ENCODE measurements around the gene GPX4. TPM values are rescaled to one million over a fixed set of nuclear protein-coding genes. Genes with fewer than 3 reads are reported as not detected.

Gene GPX4
- total RNA-seq, 8 experiments from 2014 or later = 331 to 509 (median 399) TPM

DNA sequence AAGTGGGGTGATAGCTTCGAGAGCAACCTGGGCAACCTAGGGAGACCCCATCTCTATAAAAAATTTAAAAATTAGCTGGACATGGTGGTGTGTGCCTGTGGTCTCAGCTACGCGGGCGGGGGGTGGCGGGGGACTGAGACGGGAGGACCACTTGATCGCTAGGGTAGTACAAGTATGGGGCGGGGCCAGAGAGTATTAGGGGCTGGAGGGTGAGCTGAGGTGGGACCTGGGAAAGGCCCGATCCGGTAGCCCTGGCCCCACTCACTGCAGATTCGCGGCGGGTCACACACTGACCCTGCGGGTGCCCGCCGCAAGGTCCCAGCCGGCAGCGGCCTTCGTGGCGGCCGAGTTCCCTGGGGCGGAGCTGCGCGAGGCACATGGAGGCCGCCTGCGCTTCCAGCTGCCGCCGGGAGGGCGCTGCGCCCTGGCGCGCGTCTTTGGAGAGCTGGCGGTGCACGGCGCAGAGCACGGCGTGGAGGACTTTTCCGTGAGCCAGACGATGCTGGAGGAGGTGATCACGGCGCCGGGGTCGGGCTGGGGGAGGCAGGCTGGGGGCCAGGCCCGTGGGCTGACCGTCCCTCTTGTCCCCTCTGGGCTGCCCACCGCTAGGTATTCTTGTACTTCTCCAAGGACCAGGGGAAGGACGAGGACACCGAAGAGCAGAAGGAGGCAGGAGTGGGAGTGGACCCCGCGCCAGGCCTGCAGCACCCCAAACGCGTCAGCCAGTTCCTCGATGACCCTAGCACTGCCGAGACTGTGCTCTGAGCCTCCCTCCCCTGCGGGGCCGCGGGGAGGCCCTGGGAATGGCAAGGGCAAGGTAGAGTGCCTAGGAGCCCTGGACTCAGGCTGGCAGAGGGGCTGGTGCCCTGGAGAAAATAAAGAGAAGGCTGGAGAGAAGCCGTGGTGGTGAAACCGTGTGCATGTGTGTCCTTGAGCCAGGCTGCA is 38.9 kb upstream of the GPX4 start:
- in situ Hi-C loops (cut with MboI; ENCODE audit: low pct_unique_long_range_greater_than_20kb in 2 of 9, low sequenced_read_pairs in 9 of 9, unreplicated experiment in 9 of 9) = no loop called here
- peak; percentile 59 to 89 (median 77) for ATAC-seq (replicated peaks in 6 of 8)
- H3K27ac ChIP-seq = no peak overlapping the region
- WGBS, 10 experiments = 0 to 64% (median 40%) methylated on average over 1 to 12 of the region's 60 CpGs; no CpG with 5 or more reads in 4 of the 10 experiments
- no peak overlapping the region for H3K4me3 ChIP-seq
- peaks cover 12 to 19% of the 10 kb centered on the region in 2 donors for H3K4me1 ChIP-seq (replicated peaks in 1 of 2)

DNA sequence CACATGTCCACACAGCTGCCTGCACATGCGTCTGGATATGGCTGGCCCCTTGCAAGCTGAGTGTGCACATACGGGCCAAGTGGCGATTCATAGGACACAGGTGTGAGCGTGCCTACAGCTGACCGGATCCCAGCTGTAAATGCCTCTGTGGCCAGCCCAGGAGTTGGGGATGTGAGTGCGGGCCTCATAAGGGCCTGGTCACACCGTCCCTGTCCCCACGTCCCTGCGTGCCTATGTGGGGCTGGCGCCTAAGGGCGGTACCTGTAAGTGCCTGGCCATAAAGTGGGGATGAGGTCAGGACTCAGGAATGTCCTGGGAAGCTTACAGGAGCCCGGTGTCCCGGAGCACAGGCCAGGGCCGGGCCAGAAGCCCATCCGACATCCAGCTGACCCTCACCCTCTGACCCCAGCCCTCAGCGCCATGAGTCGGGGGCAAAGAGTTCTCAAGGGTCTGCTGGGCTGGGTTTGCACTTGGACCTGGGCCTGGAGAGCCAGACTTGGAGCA is 38.1 kb upstream of the GPX4 start:
- Histone ChIP-seq H3K4me1 (replicated peaks in 1 of 2) (peaks cover 12 to 19% of the 10 kb centered on the region in 2 donors), H3K27ac (no peak overlapping the region), H3K4me3 (no peak overlapping the region)
- in situ Hi-C loops (cut with MboI; ENCODE audit: low pct_unique_long_range_greater_than_20kb in 2 of 9, low sequenced_read_pairs in 9 of 9, unreplicated experiment in 9 of 9) = no loop called here
- WGBS, 10 experiments = 18 to 60% methylated on average over 1 to 2 of the region's 17 CpGs; no CpG with 5 or more reads in 8 of the 10 experiments
- ATAC-seq (replicated peaks in 6 of 8) = no peak

DNA sequence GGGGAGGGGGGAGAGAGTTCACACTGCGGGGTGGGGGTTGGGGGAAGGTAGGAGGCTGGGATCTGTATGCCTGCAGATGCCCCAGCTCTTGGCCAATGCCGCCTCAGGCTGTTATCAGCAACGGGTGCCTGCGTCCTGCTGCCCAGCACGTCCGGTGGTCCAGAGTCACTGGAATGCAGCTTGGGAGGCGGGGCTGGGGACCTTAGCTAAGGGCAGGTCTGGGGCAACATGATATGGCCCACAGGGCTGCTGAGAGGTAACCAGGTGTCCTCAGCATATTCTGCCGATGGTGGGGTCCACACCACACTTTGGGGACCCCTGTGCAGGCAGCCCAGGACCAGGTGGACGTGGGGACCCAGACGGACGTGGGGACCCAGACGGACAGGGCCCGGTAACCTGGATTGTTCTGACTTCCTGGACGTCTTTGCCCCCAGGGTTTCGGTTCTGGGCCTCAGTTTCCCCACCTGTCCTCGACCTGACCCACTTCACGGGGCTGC is 37.5 kb upstream of the GPX4 start:
- Histone ChIP-seq H3K27ac (no peak overlapping the region), H3K4me3 (no peak overlapping the region), H3K4me1 (replicated peaks in 1 of 2) (peaks cover 12 to 19% of the 10 kb centered on the region in 2 donors)
- 74 to 100% (median 90%) methylated on average over 1 to 3 of the region's 17 CpGs; no CpG with 5 or more reads in 6 of the 10 experiments for WGBS, 10 experiments
- ATAC-seq (replicated peaks in 6 of 8) = no peak
- in situ Hi-C loops (cut with MboI; ENCODE audit: low pct_unique_long_range_greater_than_20kb in 2 of 9, low sequenced_read_pairs in 9 of 9, unreplicated experiment in 9 of 9) = no loop called here

DNA sequence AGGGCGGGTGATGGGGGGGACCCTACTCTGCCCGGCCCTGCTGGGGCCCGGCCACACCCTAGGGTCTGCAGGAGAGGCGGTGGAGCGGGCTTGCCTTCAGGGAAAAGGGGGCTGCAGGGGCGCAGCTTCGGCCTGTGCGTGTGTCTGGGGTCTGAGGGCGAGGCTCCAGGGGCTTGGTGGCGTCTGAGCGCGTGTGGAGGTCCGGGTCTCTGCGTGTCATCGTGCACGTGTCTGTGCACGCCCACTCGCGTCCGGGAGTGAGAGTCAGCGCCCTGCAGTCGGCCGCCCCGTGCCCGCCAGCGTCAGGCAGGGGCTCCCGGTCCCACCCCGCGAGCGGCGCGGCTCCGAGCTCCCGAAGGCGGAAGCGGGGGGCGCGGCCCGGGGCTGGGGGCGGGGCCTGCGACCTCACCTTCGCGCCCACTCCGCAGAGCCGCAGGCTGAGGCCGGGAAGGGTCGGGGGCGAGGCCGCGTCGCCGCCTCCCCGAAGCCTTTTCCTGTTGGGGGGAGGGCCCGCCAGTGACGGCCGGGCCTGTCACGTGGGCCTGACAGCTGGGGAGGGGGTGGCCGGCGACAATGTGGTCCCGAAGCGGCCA is 37.0 kb upstream of the GPX4 start, which contains the start of gene ARHGAP45:
Gene ARHGAP45, plus strand, starts transcription at position 420 of the 593 bp plus-strand sequence. CDS start 239 bp downstream, outside the sequence.
- H3K27ac ChIP-seq = no peak within 1 kb of the TSS
- peak in 7 of 8 experiments; percentile 5 to 40 (median 30) for ATAC-seq (replicated peaks in 6 of 8)
- WGBS, 10 experiments = 60% methylated on average over 2 of the region's 61 CpGs; no CpG with 5 or more reads in 9 of the 10 experiments
- peaks cover 12 to 19% of the 10 kb centered on the region in 2 donors for H3K4me1 ChIP-seq (replicated peaks in 1 of 2)
- in situ Hi-C loops (cut with MboI; ENCODE audit: low pct_unique_long_range_greater_than_20kb in 2 of 9, low sequenced_read_pairs in 9 of 9, unreplicated experiment in 9 of 9) = no loop called here
- peak within 1 kb of the TSS in 4 of 5 donors; percentile 7 to 27 (median 16) for H3K4me3 ChIP-seq

DNA sequence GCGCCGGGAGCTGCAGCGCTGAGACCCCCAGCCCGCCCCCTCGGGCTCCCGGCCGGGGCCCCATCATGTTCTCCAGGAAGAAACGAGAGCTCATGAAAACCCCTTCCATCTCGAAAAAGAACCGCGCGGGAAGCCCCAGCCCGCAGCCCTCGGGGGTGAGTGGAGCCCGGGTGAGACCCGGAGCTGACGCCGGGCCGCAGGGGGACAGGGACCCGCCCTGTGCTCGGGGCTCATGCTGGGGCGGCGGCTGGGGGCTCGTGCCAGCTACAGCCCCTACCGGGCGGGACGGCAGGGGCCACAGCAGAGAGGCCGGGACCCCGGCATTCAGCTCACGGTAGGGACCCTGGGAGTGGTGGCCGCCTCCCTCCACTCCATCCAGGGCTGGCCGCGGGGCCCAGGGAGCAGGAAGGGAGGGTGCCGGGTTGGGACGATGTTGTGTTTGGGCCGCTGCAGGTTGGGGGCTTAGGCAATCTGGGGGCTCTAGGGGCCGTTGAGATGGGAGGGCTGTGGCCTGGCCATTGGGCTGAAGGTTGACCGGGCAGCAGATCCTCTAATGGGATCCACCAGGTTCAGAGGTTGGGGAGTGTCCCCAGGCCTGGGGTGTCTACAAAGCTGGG is 36.3 kb upstream of the GPX4 start:
- peaks cover 12 to 19% of the 10 kb centered on the region in 2 donors for H3K4me1 ChIP-seq (replicated peaks in 1 of 2)
- WGBS, 10 experiments = 0% methylated on average over 1 of the region's 38 CpGs; no CpG with 5 or more reads in 9 of the 10 experiments
- peak in 6 of 8 experiments; percentile 2 to 16 (median 9) for ATAC-seq (replicated peaks in 6 of 8)
- peak overlapping the region in 4 of 5 donors; percentile 7 to 27 (median 16) for H3K4me3 ChIP-seq
- in situ Hi-C loops (cut with MboI; ENCODE audit: low pct_unique_long_range_greater_than_20kb in 2 of 9, low sequenced_read_pairs in 9 of 9, unreplicated experiment in 9 of 9) = no loop called here
- H3K27ac ChIP-seq = no peak overlapping the region

DNA sequence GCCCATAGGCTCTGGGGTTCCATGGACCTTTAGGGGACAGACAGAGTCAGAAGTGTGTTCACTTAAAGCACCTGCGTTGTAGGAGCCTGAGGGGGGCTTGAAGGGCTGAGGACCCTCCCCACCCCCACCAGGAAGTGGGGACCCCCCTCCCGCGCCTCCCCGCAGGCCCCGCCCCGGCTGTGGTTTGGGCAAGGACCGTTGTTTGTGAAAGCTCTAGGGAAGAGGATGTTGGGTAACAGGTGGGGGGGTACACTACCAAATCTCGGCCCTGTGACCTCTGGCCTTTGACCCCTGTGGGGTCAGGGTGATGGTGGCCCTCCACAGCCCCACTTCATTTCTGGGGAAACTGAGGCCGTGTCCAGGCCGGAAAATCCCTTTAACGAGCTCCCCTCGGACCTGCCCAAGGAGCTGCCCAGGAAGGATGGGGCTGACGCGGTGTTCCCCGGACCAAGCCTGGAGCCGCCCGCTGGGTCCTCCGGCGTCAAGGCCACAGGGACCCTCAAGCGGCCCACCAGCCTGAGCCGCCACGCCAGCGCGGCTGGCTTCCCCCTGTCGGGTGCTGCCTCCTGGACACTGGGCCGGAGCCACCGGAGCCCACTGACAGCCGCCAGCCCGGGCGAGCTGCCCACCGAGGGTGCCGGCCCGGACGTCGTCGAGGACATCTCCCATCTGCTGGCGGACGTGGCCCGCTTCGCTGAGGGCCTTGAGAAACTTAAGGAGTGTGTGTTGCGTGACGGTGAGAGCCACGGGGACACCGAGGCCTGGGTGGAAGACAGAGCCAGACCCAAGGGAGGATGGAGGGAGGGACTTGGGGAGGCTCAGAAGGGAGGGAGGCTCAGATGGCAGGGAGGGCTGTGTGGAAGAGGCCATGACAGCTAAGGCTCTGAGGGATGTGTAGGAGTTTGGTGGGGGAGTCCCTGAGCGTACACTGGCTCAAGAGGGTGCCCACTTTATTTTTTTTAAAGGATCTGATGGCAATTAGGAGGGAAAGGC is 35.5 kb upstream of the GPX4 start:
- in situ Hi-C loops (cut with MboI; ENCODE audit: low pct_unique_long_range_greater_than_20kb in 2 of 9, low sequenced_read_pairs in 9 of 9, unreplicated experiment in 9 of 9) = no loop called here
- WGBS, 10 experiments = 67 to 89% (median 83%) methylated on average over 3 to 20 of the region's 45 CpGs; no CpG with 5 or more reads in 7 of the 10 experiments
- ATAC-seq (replicated peaks in 6 of 8) = no peak
- H3K4me3 ChIP-seq = no peak overlapping the region
- H3K4me1 ChIP-seq (replicated peaks in 1 of 2) = peaks cover 12 to 19% of the 10 kb centered on the region in 2 donors
- no peak overlapping the region for H3K27ac ChIP-seq

DNA sequence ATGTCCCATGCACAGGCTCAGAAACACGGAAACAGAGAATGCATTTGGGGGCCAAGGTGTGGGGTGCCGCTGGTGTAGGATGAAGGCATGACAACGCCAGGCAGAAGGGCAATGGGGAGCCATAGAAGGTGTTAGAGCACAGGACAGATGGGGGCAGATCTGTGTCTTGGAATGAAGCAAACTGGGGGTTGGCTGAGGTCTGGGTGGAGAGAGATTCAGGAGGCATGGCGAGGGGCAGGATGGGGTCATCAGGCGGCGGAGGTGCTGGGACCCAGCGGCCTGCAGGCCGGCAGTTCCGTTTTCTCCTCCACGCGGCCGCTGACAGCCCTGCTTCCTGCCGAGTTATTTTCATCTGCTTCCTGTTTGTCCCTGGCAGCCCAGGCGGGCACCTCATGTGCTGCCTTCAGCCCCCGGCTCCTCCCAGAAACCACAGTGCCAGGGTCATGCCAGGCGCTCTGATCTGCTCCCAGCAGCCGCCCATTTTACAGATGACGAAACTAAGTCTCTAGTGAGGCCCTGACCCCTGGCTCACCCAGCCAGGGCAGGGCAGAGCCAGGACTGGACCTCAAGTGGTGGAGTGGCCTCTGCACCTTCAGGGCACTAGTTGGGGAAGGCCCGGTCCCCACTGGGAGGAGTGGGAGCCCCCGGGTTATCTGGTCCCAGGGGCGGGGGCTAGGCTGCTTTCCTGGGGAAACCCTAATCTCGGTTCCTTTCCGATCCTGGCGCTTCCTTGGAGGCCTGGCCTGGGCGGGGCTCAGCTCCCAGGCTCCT is 34.6 kb upstream of the GPX4 start:
- Histone ChIP-seq H3K4me1 (replicated peaks in 1 of 2) (peaks cover 12 to 19% of the 10 kb centered on the region in 2 donors), H3K27ac (no peak overlapping the region), H3K4me3 (no peak overlapping the region)
- in situ Hi-C loops (cut with MboI; ENCODE audit: low pct_unique_long_range_greater_than_20kb in 2 of 9, low sequenced_read_pairs in 9 of 9, unreplicated experiment in 9 of 9) = no loop called here
- ATAC-seq (replicated peaks in 6 of 8) = no peak
- WGBS, 10 experiments = 65 to 100% (median 82%) methylated on average over 1 to 8 of the region's 25 CpGs; no CpG with 5 or more reads in 2 of the 10 experiments

DNA sequence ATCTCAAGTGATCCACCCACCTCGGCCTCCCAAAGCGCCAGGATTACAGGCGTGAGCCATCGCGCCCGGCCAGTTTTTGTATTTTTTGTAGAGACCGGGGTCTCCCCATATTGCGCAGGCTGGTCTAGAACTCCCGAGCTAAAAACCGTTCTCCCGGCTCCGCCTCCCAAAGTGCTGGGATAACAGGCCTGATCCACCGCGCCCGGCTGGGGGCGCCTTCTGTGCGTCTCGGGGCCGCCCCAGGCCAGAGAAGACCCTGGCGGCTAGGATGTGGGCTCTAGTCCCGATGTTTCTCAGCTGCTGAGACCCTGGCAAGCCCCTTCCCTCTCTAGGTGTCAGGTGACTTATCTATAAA is 33.2 kb upstream of the GPX4 start:
- WGBS, 10 experiments = 7 to 47% (median 11%) methylated on average over 3 to 8 of the region's 21 CpGs; no CpG with 5 or more reads in 3 of the 10 experiments
- in situ Hi-C loops (cut with MboI; ENCODE audit: low pct_unique_long_range_greater_than_20kb in 2 of 9, low sequenced_read_pairs in 9 of 9, unreplicated experiment in 9 of 9) = no loop called here
- peak in 2 of 8 experiments; percentile 2 to 18 for ATAC-seq (replicated peaks in 6 of 8)

DNA sequence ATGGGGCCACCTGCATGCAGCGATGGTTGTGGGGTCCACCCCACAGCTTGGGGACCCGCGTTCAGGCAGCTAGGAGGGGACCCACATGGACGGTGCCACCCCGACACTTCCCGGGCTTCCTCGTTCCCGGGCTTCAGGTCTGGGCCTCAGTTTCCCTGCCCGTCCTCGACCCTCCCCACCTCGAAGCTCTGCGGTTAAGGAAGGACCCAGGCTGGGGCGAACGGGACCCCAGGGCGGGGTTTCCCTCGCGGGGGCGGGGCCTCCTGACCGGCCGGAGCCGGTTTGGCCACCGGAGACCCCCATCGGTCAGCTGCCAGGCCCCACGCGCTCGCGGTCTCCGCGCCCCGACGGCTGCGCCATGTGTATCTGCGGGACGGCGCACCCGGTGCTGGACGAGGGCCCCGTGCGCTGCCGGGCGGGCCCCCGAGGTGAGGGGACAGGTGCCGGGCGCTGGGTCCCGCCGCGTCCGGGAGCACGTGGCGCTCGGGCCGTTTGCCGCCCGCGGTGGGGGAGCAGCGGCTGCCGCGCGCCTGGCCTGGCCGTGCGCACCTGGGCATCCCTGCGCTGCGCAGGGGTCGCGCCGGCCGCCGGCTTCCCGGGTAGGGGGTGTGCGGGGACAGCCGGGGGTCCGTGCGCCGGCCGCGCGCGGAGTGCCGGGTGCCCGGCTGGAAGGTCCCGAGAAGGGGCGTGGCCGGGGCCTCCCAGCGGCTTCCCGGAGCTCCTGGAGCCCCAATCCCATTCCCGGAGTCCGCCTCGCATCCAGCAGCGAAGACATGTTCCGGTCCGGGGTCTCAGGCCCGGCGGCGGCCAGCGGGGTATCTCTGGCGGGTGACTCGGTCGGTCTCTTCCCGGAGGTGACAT is 32.6 kb upstream of the GPX4 start:
- Histone ChIP-seq H3K27ac (no peak overlapping the region), H3K4me1 (replicated peaks in 1 of 2) (peaks cover 6 to 11% of the 10 kb centered on the region in 2 donors), H3K4me3 (peak overlapping the region; percentile 4 to 34 (median 17))
- peak in 6 of 8 experiments; percentile 23 to 52 (median 35) for ATAC-seq (replicated peaks in 6 of 8)
- 0 to 18% (median 5%) methylated on average over 3 to 17 of the region's 99 CpGs; no CpG with 5 or more reads in 5 of the 10 experiments for WGBS, 10 experiments
- in situ Hi-C loops (cut with MboI; ENCODE audit: low pct_unique_long_range_greater_than_20kb in 2 of 9, low sequenced_read_pairs in 9 of 9, unreplicated experiment in 9 of 9) = no loop called here

More for the DNA sequence above, 33.2 kb upstream of the GPX4 start:
- H3K4me3 ChIP-seq = peak overlapping the region in 2 of 5 donors; percentile 27 to 34
- H3K4me1 ChIP-seq (replicated peaks in 1 of 2) = peaks cover 6 to 11% of the 10 kb centered on the region in 2 donors
- no peak overlapping the region for H3K27ac ChIP-seq

DNA sequence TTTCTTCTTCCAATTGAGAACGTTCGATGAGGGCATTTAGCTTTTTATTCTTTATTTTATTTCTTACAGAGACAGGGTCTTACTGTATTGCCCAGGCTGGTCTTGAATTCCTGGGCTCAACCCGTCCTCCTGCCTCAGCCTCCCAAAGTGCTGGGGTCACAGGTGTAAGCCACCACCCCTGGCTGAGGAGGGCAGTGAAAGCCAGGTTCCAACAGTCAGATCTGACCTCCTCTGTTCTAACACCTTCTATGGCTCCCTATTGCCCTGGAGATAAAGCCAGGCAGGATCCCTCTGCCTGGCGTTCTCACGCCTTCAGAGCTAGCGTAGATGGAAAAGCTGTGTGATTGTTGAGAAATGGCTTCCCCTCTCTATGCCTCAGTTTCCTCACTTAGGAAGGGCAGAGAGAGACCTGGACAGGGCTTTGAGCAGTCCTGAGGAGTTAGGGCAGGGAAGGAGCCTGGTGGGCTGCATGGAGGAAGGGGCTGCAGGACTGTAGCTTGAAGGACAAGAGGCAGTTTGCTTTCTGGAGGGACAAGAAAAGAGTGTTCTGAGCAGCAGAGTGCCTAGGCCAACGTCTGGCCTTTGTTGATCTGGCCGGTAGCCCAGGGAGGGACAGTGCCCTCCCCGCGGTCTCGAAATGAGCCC is 31.3 kb upstream of the GPX4 start:
- no peak for ATAC-seq (replicated peaks in 6 of 8)
- Histone ChIP-seq H3K4me1 (replicated peaks in 1 of 2) (peaks cover under 1% of the 10 kb centered on the region in 2 donors), H3K27ac (no peak overlapping the region), H3K4me3 (no peak overlapping the region)
- WGBS, 10 experiments = 87 to 100% (median 98%) methylated on average over 2 to 10 of the region's 11 CpGs; no CpG with 5 or more reads in 2 of the 10 experiments
- in situ Hi-C loops (cut with MboI; ENCODE audit: low pct_unique_long_range_greater_than_20kb in 2 of 9, low sequenced_read_pairs in 9 of 9, unreplicated experiment in 9 of 9) = no loop called here
